K562 (cell line): ENCODE data around the gene CHAC1.

Source experiments
- NRF1 ChIP-seq, 2 experiments: fragments of 450-650 bp; IDR thresholded peaks in 1 of 2; conservative IDR thresholded peaks in 1 of 2; 2 replicates each; pipeline ENCODE4 v1.6.1; 2014; ENCODE audit warnings: mild to moderate bottlenecking in 2 of 2
- RBM34 ChIP-seq: fragments of 200-400 bp; formaldehyde crosslinking; IDR thresholded peaks from 2 replicates; pipeline ENCODE4 v1.6.1; 2018; ENCODE audit warnings: low read length, borderline replicate concordance; ENCODE audit not compliant: insufficient read depth

DNA sequence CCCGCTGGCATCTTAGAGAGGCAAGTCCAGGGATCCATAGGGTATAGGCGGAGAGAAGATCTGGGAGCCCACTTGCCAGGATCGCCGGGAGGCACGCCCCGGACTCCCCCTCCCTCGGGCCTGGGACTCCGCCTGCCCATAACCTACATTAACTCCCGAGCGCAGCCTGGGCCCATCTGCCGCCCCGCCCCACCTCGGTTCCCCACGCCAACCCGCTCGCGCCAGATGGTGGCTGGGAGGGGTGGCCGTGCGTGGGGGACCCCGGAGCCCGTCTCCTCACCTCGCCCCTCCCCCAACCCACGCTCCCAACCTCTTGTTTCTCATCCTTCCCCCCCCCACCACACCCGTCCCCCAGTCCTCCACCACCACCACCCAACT lies 25.8 kb upstream of the CHAC1 start:
- no peak for TF ChIP-seq RBM34
- no peak for TF ChIP-seq NRF1 (conservative IDR thresholded peaks at IDR 0.05 in 1 of 2, IDR thresholded peaks at IDR 0.05 in 1 of 2)
